Hematopoietic multipotent progenitor cell treated with erythropoietin and hydrocortisone succinate and interleukin-3 and kit ligand, for 8 days (in vitro differentiated cells): Measurements from ENCODE around the gene RAD51B.

Source experiments
- DNase-seq: peaks from one replicate; pipeline ENCODE4 v3.0.0-alpha.2; 2015

The RAD51B gene

GRCh38 chr14:68522510-68523325 lies 703.1 kb downstream of the RAD51B start:
- no peak for DNase-seq

DNA sequence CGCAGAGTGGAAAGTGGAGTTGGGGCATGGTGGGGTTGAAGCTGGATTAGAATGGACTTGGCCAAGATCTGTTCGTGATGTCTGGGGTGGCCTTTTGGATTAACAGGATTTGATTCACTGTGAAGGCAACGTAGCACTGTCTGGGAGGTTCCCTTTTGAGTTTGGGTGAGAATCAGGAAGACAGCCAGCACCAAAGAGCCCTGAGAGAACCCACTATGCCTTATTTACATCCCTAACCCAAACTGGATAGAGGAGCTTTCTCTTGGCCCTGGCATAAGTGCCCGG lies 703.7 kb downstream of the RAD51B start:
- DNase-seq = no peak

- no peak for DNase-seq
Observed at GRCh38 chr14:68523989-68524725, 704.6 kb downstream of the RAD51B start.

GRCh38 chr14:68525516-68525915 lies 705.9 kb downstream of the RAD51B start:
- DNase-seq = no peak

GRCh38 chr14:68526512-68527091 lies 707.0 kb downstream of the RAD51B start:
- DNase-seq = no peak

DNA sequence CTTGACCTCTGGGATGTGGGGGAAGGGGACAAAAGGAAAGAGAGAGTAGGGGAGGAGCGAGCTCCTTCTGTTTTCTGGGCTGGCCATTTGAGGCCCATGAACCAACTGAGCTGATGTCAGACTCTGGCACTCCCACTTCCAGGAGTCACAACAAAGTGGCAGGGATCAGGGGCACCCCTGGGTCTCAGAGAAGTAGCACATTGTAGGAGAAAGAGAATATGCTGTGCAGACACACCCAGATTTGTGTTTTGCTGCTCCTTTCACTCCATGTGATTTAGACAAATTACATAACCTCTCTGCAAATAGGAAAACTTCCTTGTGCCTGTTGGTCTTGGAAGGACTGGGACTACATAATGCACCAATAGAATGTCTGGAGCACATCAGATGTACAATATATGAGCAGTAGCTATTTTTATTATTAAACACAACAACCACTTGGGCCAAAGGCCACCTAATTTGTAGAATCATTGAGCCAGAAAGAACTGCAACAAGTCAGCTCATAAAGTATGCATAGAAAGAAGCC lies 707.8 kb downstream of the RAD51B start:
- DNase-seq = no peak

DNA sequence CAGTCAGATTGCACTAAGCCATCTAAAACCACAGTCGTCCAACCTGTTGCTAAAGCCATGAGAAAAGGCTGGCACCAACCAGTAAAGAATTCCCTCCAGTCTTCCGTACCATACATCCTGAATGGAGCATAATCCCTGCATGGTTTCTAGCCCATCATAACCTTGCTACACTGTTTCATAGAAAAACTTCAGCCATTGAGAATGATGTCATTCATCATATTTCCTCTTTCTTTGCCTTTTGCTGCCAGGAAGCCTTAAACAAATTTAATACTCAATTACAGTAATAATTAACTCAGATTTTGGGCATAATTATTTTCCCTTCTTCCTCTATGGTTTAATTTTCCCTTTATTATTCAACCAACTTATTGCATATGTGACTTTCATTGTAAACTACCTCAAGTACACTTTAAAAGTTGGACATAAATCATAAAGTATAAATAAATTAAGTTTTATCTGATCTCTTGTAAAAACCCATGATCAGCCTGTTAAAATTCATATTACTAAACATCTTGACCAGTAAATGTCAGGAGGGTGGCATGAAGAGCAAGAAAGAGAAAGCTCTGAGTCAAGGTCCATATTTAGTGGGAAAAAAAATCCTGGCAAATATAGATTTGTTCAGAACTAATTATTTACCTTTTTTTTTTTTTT lies 708.6 kb downstream of the RAD51B start:
- no peak for DNase-seq

DNA sequence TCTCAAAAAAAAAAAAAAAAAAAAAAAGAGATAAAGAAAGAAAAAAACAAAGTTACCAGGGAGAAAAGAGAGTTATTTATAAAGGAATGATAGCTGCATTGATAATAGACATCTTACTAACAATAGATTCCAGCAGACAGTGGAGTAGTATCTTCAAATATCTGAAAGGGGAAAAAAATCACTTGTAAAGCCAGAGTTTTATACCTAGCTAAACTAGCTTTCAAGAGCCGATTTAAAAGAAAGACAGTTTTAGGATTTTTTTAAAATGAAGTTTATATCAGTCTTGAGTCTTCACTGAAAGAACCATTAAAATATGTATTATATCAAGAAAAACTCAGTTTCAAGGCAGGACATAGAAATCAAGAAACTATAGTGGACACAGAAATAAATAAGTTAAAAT lies 710.9 kb downstream of the RAD51B start:
- no peak for DNase-seq

- DNase-seq = no peak
Observed at GRCh38 chr14:68532496-68532895, 712.9 kb downstream of the RAD51B start.

- no peak for DNase-seq
Observed at GRCh38 chr14:68534276-68534675, 714.7 kb downstream of the RAD51B start.

- DNase-seq = no peak
Observed at GRCh38 chr14:68535404-68536017, 715.9 kb downstream of the RAD51B start.

DNA sequence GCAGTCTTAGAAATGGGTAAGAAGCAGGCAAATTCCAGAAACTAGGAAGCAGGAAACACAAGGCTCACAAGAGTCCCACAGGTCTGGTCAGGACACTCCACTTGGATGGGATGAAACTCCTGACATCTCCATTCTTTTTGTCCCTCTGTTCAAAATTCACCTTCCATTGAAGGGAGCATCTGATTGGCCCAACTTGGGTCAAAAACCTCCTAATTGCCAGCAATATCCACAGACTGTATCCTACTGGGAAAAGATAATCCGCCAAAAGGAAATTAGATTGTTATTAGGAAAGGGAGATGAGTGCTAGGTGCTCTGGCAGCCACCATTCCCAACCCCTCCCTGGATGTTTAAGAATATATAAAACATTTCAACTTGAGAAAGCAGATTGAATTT lies 716.4 kb downstream of the RAD51B start:
- no peak for DNase-seq

GRCh38 chr14:68538639-68539038 lies 719.1 kb downstream of the RAD51B start:
- DNase-seq = no peak

DNA sequence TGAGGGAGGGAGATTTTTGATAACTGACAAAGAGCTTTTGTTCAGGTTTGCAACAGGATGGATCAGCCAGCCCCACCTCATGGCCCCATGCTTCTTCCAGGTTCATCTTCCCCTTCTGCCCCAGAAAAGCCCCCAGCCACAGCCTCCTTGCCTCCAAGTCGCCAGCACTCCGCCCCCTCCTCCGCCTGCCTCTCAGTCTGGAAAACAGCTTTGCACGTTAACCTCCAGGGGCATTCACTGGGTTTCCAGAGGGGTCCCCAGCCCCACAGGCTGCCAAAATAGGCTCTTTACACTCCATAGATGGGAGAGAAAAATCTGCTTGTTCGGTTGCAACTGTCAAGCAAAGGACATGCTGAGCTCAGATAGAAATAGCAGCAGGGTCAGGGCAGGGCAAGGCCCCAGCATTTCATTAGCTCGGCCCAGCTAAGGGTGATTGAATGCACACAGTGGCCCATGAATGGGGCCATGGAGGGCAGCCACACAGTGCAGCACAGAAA lies 719.7 kb downstream of the RAD51B start:
- no peak for DNase-seq

DNA sequence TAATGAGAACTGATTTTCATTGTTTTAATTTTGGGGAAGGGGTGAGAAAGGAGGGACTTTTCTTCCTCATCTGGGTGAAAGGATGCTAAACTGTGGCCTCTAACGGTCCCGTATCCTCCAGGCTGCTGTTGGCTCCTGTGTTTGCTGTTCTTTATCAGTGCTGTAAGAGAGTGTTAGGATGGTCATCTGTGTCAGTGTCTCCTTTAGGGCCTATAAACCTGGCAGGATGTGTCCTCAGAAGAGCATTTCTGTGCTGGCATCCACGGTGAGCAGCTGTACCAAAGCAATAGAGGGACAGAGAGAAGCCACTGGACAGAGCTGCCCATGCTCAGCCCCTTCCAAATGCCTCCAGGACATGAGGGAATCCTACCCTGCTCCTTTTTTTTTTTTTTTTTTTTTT lies 720.2 kb downstream of the RAD51B start:
- DNase-seq = no peak

GRCh38 chr14:68541178-68541896 lies 721.8 kb downstream of the RAD51B start:
- DNase-seq = no peak

- no peak for DNase-seq
Observed at GRCh38 chr14:68542346-68542745, 722.8 kb downstream of the RAD51B start.

GRCh38 chr14:68543516-68543915 lies 723.9 kb downstream of the RAD51B start:
- DNase-seq = no peak

DNA sequence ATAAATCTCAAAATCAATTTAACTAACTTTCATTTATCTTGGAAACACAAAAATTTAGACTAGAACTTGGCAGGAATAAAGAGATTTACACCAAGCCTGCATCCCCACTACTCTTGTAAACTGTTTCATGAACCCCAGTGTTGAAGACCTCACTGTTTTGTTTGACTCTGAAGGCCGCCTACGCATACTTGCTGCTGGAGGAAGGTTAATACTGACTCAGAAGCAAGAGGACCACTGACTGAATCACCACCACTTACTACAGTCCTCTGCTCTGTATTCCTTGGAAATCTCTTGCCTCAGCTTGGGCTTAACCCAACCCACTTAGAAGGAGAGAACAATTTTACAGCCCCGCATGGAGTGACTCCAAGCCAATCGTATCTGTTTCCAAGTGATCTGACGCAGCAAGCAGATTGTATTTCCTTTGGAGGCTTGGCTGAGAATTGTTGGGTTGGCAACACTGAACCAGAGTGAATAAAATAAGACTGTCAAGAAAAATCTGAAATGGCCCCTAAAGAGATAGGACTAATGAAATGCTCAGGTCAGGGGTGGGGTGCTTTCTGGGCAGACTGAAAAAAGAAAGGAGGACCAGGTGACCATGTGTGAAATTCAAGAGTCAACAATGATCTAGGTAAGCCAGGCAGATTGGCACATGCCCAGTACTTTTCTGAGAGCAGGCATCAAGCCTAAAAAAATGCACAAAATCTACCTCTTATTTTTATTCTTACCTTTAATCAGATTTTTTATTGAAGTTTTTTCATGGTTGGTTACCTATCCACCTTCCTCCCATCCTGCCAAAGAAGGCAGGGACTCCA lies 724.7 kb downstream of the RAD51B start:
- no peak for DNase-seq

GRCh38 chr14:68546839-68547238 lies 727.3 kb downstream of the RAD51B start:
- peak; percentile 6 for DNase-seq
